ENCODE results near the gene UGT1A1. TPM values are rescaled to one million over a fixed set of nuclear protein-coding genes. Genes with fewer than 3 reads are reported as not detected.
A peak's percentile ranks its signal among the peaks of the same experiment; 100 is the strongest.

UGT1A1 gene
- total and polyA plus RNA-seq, 12 donors: 0.08 to 0.52 TPM; not detected in 10

- DNase-seq: peak in 2 of 7 donors; percentile 2 to 17
- intact Hi-C loops (cut with DNase I): no loop called here
- 61 to 79% (median 70%) methylated on average over 2 to 3 of the region's 3 CpGs for WGBS, 4 donors
- Histone ChIP-seq H3K4me1 (replicated peaks in 1 of 2) (no peaks in the 10 kb centered on the region), H3K36me3 (replicated peaks in 1 of 2) (no peaks in the 10 kb centered on the region), H3K9me3 (replicated peaks in 1 of 3) (no peaks in the 10 kb centered on the region), H3K4me3 (no peak overlapping the region), H3K27me3 (peaks cover 4% of the 10 kb centered on the region), H3K27ac (no peak overlapping the region)
- no peak for TF ChIP-seq POLR2A (IDR thresholded peaks at IDR 0.05)
- TF ChIP-seq CTCF (IDR thresholded peaks at IDR 0.05): no peak
Measured at GRCh38 chr2:233802132-233802815, 42.2 kb downstream of the UGT1A1 start.

- H3K27me3 ChIP-seq: peaks cover 4% of the 10 kb centered on the region
- H3K27ac ChIP-seq: no peak overlapping the region
- TF ChIP-seq CTCF (IDR thresholded peaks at IDR 0.05) (no peak), POLR2A (IDR thresholded peaks at IDR 0.05) (no peak)
- intact Hi-C loops (cut with DNase I): no loop called here
- H3K36me3 ChIP-seq (replicated peaks in 1 of 2): no peaks in the 10 kb centered on the region
- no peaks in the 10 kb centered on the region for H3K9me3 ChIP-seq (replicated peaks in 1 of 3)
- H3K4me1 ChIP-seq (replicated peaks in 1 of 2): no peaks in the 10 kb centered on the region
- H3K4me3 ChIP-seq: no peak overlapping the region
- 58 to 91% (median 70%) methylated on average over 1 to 2 of the region's 2 CpGs for WGBS, 4 donors
- DNase-seq: peak in 2 of 7 donors; percentile 4 to 24
Measured at GRCh38 chr2:233803292-233803911, 43.3 kb downstream of the UGT1A1 start.

GRCh38 chr2:233803994-233804393 lies 43.9 kb downstream of the UGT1A1 start:
- H3K9me3 ChIP-seq (replicated peaks in 1 of 3): no peaks in the 10 kb centered on the region
- TF ChIP-seq POLR2A (IDR thresholded peaks at IDR 0.05) (no peak), CTCF (IDR thresholded peaks at IDR 0.05) (no peak)
- H3K27me3 ChIP-seq: peaks cover 4% of the 10 kb centered on the region
- H3K4me3 ChIP-seq: no peak overlapping the region
- intact Hi-C loops (cut with DNase I): no loop called here
- H3K27ac ChIP-seq: no peak overlapping the region
- no peaks in the 10 kb centered on the region for H3K36me3 ChIP-seq (replicated peaks in 1 of 2)
- no peaks in the 10 kb centered on the region for H3K4me1 ChIP-seq (replicated peaks in 1 of 2)
- peak in 1 of 7 donors; percentile 21 for DNase-seq
- WGBS, 4 donors: 63 to 67% (median 65%) methylated on average over 5 to 8 of the region's 8 CpGs

- TF ChIP-seq POLR2A (IDR thresholded peaks at IDR 0.05) (no peak), CTCF (IDR thresholded peaks at IDR 0.05) (no peak)
- H3K27ac ChIP-seq: no peak overlapping the region
- no peaks in the 10 kb centered on the region for H3K9me3 ChIP-seq (replicated peaks in 1 of 3)
- peaks cover 4% of the 10 kb centered on the region for H3K27me3 ChIP-seq
- H3K36me3 ChIP-seq (replicated peaks in 1 of 2): no peaks in the 10 kb centered on the region
- DNase-seq: peak in 3 of 7 donors; percentile 5 to 18 (median 5)
- 59 to 76% (median 74%) methylated on average over 7 to 12 of the region's 12 CpGs for WGBS, 4 donors
- intact Hi-C loops (cut with DNase I): no loop called here
- H3K4me1 ChIP-seq (replicated peaks in 1 of 2): no peaks in the 10 kb centered on the region
- no peak overlapping the region for H3K4me3 ChIP-seq
Measured at GRCh38 chr2:233807215-233807865, 47.3 kb downstream of the UGT1A1 start.

Data from adrenal gland (tissue), 12 donors.